ENCODE measurements around the gene NPAT.

NPAT gene

GRCh38 chr11:108207683-108208060 is 14.8 kb downstream of the NPAT start:
- Histone ChIP-seq H3K36me3 (replicated peaks) (peaks cover 56% of the 10 kb centered on the region), H3K9me3 (peaks cover 14% of the 10 kb centered on the region), H3K4me1 (no peaks in the 10 kb centered on the region), H3K4me3 (no peak overlapping the region), H3K27me3 (ENCODE audit: low read depth) (no peaks in the 10 kb centered on the region)
- in situ Hi-C loops (cut with MboI; ENCODE audit: low sequenced_read_pairs) = loop anchor here (25.0 kb wide), 1 partner anchor 455 kb away; the partner anchor contains the start of gene DDX10
- no peak for DNase-seq (ENCODE audit: low spot score in 2 of 2)

GRCh38 chr11:108206969-108207682 is 15.3 kb downstream of the NPAT start:
- H3K9me3 ChIP-seq = peaks cover 14% of the 10 kb centered on the region

GRCh38 chr11:108206171-108206570 is 16.3 kb downstream of the NPAT start:
- Histone ChIP-seq H3K36me3 (replicated peaks) (peaks cover 50% of the 10 kb centered on the region), H3K4me3 (no peak overlapping the region), H3K9me3 (peaks cover 14% of the 10 kb centered on the region), H3K4me1 (no peaks in the 10 kb centered on the region), H3K27me3 (ENCODE audit: low read depth) (no peaks in the 10 kb centered on the region)
- no peak for DNase-seq (ENCODE audit: low spot score in 2 of 2)
- in situ Hi-C loops (cut with MboI; ENCODE audit: low sequenced_read_pairs) = loop anchor here (25.0 kb wide), 1 partner anchor 456 kb away; the partner anchor contains the start of gene DDX10

More at GRCh38 chr11:108206969-108207682, 15.3 kb downstream of the NPAT start:
- Histone ChIP-seq H3K36me3 (replicated peaks) (peaks cover 56% of the 10 kb centered on the region), H3K4me3 (no peak overlapping the region), H3K4me1 (no peaks in the 10 kb centered on the region), H3K27me3 (ENCODE audit: low read depth) (no peaks in the 10 kb centered on the region)
- in situ Hi-C loops (cut with MboI; ENCODE audit: low sequenced_read_pairs) = loop anchor here (25.0 kb wide), 1 partner anchor 455 kb away; the partner anchor contains the start of gene DDX10
- DNase-seq (ENCODE audit: low spot score in 2 of 2) = no peak

- H3K9me3 ChIP-seq = peaks cover 12% of the 10 kb centered on the region
- no peak for DNase-seq (ENCODE audit: low spot score in 2 of 2)
- no peak overlapping the region for H3K4me3 ChIP-seq
- no peaks in the 10 kb centered on the region for H3K4me1 ChIP-seq
- no peaks in the 10 kb centered on the region for H3K27me3 ChIP-seq (ENCODE audit: low read depth)
- in situ Hi-C loops (cut with MboI; ENCODE audit: low sequenced_read_pairs) = loop anchor here (25.0 kb wide), 1 partner anchor 457 kb away; the partner anchor contains the start of gene DDX10
- H3K36me3 ChIP-seq (replicated peaks) = peaks cover 44% of the 10 kb centered on the region
These were observed 17.4 kb downstream of the NPAT start for GRCh38 chr11:108204929-108205499.

- H3K4me3 ChIP-seq = no peak overlapping the region
- H3K36me3 ChIP-seq (replicated peaks) = peaks cover 42% of the 10 kb centered on the region
- in situ Hi-C loops (cut with MboI; ENCODE audit: low sequenced_read_pairs) = loop anchor here (25.0 kb wide), 1 partner anchor 458 kb away; the partner anchor contains the start of gene DDX10
- H3K9me3 ChIP-seq = peaks cover 12% of the 10 kb centered on the region
- H3K27me3 ChIP-seq (ENCODE audit: low read depth) = no peaks in the 10 kb centered on the region
- no peaks in the 10 kb centered on the region for H3K4me1 ChIP-seq
- no peak for DNase-seq (ENCODE audit: low spot score in 2 of 2)
These were observed 18.1 kb downstream of the NPAT start for GRCh38 chr11:108204376-108204775.

GRCh38 chr11:108203075-108203474 is 19.4 kb downstream of the NPAT start:
- Histone ChIP-seq H3K4me3 (no peak overlapping the region), H3K9me3 (peaks cover 12% of the 10 kb centered on the region), H3K4me1 (no peaks in the 10 kb centered on the region), H3K36me3 (replicated peaks) (peaks cover 33% of the 10 kb centered on the region), H3K27me3 (ENCODE audit: low read depth) (no peaks in the 10 kb centered on the region)
- DNase-seq (ENCODE audit: low spot score in 2 of 2) = no peak
- in situ Hi-C loops (cut with MboI; ENCODE audit: low sequenced_read_pairs) = loop anchor here (25.0 kb wide), 1 partner anchor 459 kb away; the partner anchor contains the start of gene DDX10

- H3K4me1 ChIP-seq = no peaks in the 10 kb centered on the region
- DNase-seq (ENCODE audit: low spot score in 2 of 2) = no peak
- peaks cover 23% of the 10 kb centered on the region for H3K36me3 ChIP-seq (replicated peaks)
- no peak overlapping the region for H3K4me3 ChIP-seq
- no peaks in the 10 kb centered on the region for H3K27me3 ChIP-seq (ENCODE audit: low read depth)
- in situ Hi-C loops (cut with MboI; ENCODE audit: low sequenced_read_pairs) = loop anchor here (25.0 kb wide), 1 partner anchor 463 kb away; the partner anchor contains the start of gene DDX10
- 0 out of 2 replicates have a peak, but pooled peaks cover 2% of the 10 kb centered on the region for H3K9me3 ChIP-seq
These were observed 22.8 kb downstream of the NPAT start for GRCh38 chr11:108199446-108200321.

- no peaks in the 10 kb centered on the region for H3K27me3 ChIP-seq (ENCODE audit: low read depth)
- no peak for DNase-seq (ENCODE audit: low spot score in 2 of 2)
- H3K36me3 ChIP-seq (replicated peaks) = peaks cover 24% of the 10 kb centered on the region
- no peak overlapping the region for H3K4me3 ChIP-seq
- in situ Hi-C loops (cut with MboI; ENCODE audit: low sequenced_read_pairs) = no loop called here
- H3K4me1 ChIP-seq = no peaks in the 10 kb centered on the region
- H3K9me3 ChIP-seq = no peaks in the 10 kb centered on the region
These were observed 23.6 kb downstream of the NPAT start for GRCh38 chr11:108198833-108199232.

- Histone ChIP-seq H3K36me3 (replicated peaks) (peaks cover 31% of the 10 kb centered on the region), H3K27me3 (ENCODE audit: low read depth) (no peaks in the 10 kb centered on the region), H3K9me3 (no peaks in the 10 kb centered on the region), H3K4me3 (no peak overlapping the region), H3K4me1 (peaks cover 6% of the 10 kb centered on the region)
- in situ Hi-C loops (cut with MboI; ENCODE audit: low sequenced_read_pairs) = no loop called here
- no peak for DNase-seq (ENCODE audit: low spot score in 2 of 2)
These were observed 25.1 kb downstream of the NPAT start for GRCh38 chr11:108197351-108197750.

GRCh38 chr11:108196901-108197300 is 25.5 kb downstream of the NPAT start:
- in situ Hi-C loops (cut with MboI; ENCODE audit: low sequenced_read_pairs) = no loop called here
- Histone ChIP-seq H3K27me3 (ENCODE audit: low read depth) (no peaks in the 10 kb centered on the region), H3K36me3 (replicated peaks) (peaks cover 31% of the 10 kb centered on the region), H3K4me3 (no peak overlapping the region), H3K4me1 (peaks cover 6% of the 10 kb centered on the region), H3K9me3 (no peaks in the 10 kb centered on the region)
- no peak for DNase-seq (ENCODE audit: low spot score in 2 of 2)

GRCh38 chr11:108193725-108194124 is 28.7 kb downstream of the NPAT start:
- in situ Hi-C loops (cut with MboI; ENCODE audit: low sequenced_read_pairs) = no loop called here
- peaks cover 48% of the 10 kb centered on the region for H3K36me3 ChIP-seq (replicated peaks)
- no peaks in the 10 kb centered on the region for H3K9me3 ChIP-seq
- H3K27me3 ChIP-seq (ENCODE audit: low read depth) = no peaks in the 10 kb centered on the region
- H3K4me1 ChIP-seq = peaks cover 6% of the 10 kb centered on the region
- no peak overlapping the region for H3K4me3 ChIP-seq
- no peak for DNase-seq (ENCODE audit: low spot score in 2 of 2)

- in situ Hi-C loops (cut with MboI; ENCODE audit: low sequenced_read_pairs) = no loop called here
- H3K9me3 ChIP-seq = no peaks in the 10 kb centered on the region
- no peak for DNase-seq (ENCODE audit: low spot score in 2 of 2)
- no peaks in the 10 kb centered on the region for H3K4me1 ChIP-seq
- H3K27me3 ChIP-seq (ENCODE audit: low read depth) = no peaks in the 10 kb centered on the region
- H3K36me3 ChIP-seq (replicated peaks) = peaks cover 51% of the 10 kb centered on the region
- no peak overlapping the region for H3K4me3 ChIP-seq
These were observed 44.9 kb downstream of the NPAT start for GRCh38 chr11:108177570-108177969.

GRCh38 chr11:108170184-108170583 is 52.3 kb downstream of the NPAT start:
- no peak for DNase-seq (ENCODE audit: low spot score in 2 of 2)
- Histone ChIP-seq H3K27me3 (ENCODE audit: low read depth) (no peaks in the 10 kb centered on the region), H3K4me3 (no peak overlapping the region), H3K4me1 (no peaks in the 10 kb centered on the region), H3K9me3 (no peaks in the 10 kb centered on the region), H3K36me3 (replicated peaks) (peaks cover 54% of the 10 kb centered on the region)
- in situ Hi-C loops (cut with MboI; ENCODE audit: low sequenced_read_pairs) = no loop called here

Measured in HAP-1 (cell line).